ENCODE measurements around the gene ARHGAP12.

DNA sequence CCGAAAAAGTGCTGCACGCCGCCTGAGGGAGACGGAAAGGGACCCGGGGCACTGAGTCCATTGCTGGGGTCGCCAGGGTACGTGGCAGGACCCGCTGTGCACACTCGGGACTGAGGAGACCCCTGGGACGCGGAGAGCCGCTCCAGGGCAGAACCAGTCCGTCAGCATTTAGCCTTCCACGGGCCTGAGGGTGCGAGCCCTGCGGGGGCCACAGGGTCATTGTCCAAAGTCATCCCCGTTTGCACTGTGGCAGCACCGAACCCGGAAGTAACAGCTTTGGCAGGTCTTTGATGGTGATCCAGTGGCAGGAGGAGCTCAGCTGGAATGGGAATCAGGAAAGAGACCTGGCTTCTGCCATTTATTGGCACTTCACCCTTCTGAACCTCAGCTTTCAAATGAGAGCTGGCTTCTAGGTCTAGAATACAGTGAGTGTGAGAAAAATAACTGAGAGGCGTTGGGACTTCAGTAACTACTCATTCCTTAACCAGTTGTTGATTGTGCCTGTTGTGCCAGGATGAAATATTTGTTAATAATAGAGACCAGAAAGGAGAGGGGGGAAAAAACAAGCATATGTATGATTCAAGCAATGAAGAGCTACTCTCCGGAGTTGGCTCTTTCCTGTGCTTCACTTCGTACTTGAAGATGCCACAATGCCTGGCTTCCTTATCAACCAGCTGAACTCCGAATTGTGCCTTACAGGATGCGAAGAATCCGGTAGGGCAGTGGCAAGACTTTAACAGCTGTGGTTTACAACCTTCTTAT lies 811 bp upstream of the ARHGAP12 start:
- TF ChIP-seq, protein P1, sequence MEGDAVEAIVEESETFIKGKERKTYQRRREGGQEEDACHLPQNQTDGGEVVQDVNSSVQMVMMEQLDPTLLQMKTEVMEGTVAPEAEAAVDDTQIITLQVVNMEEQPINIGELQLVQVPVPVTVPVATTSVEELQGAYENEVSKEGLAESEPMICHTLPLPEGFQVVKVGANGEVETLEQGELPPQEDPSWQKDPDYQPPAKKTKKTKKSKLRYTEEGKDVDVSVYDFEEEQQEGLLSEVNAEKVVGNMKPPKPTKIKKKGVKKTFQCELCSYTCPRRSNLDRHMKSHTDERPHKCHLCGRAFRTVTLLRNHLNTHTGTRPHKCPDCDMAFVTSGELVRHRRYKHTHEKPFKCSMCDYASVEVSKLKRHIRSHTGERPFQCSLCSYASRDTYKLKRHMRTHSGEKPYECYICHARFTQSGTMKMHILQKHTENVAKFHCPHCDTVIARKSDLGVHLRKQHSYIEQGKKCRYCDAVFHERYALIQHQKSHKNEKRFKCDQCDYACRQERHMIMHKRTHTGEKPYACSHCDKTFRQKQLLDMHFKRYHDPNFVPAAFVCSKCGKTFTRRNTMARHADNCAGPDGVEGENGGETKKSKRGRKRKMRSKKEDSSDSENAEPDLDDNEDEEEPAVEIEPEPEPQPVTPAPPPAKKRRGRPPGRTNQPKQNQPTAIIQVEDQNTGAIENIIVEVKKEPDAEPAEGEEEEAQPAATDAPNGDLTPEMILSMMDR (conservative IDR thresholded peaks at IDR 0.05; ENCODE audit: low read length), result no peak
- no peak for TF ChIP-seq EZH2phosphoT487 (IDR thresholded peaks at IDR 0.05; ENCODE audit: borderline replicate concordance, low read depth, low read length)

All from OCI-LY7 (cell line).